Measurements from ENCODE around the gene PSMD2.

The PSMD2 gene

DNA sequence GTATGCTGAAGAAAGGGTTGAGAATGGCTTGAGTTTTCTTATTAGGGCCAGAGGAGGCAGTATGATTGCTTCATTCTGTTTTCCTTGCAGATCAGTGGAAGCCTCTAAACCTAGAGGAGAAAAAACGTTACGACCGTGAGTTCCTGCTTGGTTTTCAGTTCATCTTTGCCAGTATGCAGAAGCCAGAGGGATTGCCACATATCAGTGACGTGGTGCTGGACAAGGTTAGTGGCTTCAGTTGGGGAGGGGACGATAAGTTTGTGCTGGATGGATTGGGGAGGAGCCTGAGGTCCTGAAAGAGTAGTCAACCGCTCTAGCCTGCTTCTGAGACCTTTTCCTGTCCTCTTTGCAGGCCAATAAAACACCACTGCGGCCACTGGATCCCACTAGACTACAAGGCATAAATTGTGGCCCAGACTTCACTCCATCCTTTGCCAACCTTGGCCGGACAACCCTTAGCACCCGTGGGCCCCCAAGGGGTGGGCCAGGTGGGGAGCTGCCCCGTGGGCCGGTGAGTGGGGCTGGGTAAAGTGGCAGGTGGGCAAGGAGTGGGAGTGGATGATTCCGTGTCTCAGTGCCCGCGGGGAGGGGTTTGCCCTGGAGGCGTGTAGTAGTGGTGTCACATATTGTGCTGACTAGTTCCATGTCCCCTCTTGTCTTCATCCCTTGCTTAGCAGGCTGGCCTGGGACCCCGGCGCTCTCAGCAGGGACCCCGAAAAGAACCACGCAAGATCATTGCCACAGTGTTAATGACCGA lies 23.9 kb downstream of the PSMD2 start:
- Histone ChIP-seq H3K36me3 (ENCODE audit: control insufficient read depth in 4 of 4, insufficient read depth in 4 of 4, low read length in 3 of 4) (peaks cover 30 to 90% (median 74%) of the 10 kb centered on the region in 4 experiments), H3K27ac (ENCODE audit: insufficient read depth in 1 of 2, low read depth in 1 of 2, low read length in 2 of 2, poor library complexity in 1 of 2, severe bottlenecking in 2 of 2) (no peak overlapping the region)
- CTCF ChIA-PET, result no interaction called here

DNA sequence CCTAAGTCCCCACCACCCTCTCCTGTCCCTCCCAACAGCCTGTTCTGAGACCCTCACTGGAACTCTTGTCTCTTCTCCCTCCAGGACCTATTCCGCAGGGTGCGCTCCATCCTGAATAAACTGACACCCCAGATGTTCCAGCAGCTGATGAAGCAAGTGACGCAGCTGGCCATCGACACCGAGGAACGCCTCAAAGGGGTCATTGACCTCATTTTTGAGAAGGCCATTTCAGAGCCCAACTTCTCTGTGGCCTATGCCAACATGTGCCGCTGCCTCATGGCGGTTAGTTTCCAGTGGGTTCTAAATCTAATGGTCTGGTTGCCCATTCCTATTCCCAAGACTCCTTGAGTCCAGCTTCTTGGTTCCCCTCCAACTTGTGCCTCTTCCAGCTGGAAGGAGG lies 24.7 kb downstream of the PSMD2 start:
- H3K27ac ChIP-seq (ENCODE audit: insufficient read depth in 1 of 2, low read depth in 1 of 2, low read length in 2 of 2, poor library complexity in 1 of 2, severe bottlenecking in 2 of 2), result no peak overlapping the region
- H3K9me3 ChIP-seq (ENCODE audit: control extremely low read depth in 1 of 5, control insufficient read depth in 4 of 5, insufficient read depth in 2 of 5, low read depth in 1 of 5, low read length in 4 of 5), result no peaks in the 10 kb centered on the region
- POLR2A ChIA-PET, result no interaction called here
- CTCF ChIA-PET, result interaction anchor here (1.0 to 1.1 kb wide), 2 partner anchors 18 to 57 kb away, joined by 3 to 4 read pairs; no protein-coding TSS in a partner anchor
- 98% methylated on average over 8 of the region's 8 CpGs for WGBS (ENCODE audit: insufficient coverage)
- H3K27me3 ChIP-seq (replicated peaks in 2 of 5; ENCODE audit: control insufficient read depth in 4 of 5, insufficient read depth in 5 of 5, low read length in 4 of 5), result no peaks in the 10 kb centered on the region
- H3K36me3 ChIP-seq (ENCODE audit: control insufficient read depth in 4 of 4, insufficient read depth in 4 of 4, low read length in 3 of 4), result peaks cover 36 to 96% (median 77%) of the 10 kb centered on the region in 4 experiments
- DNase-seq, result no peak
- peaks cover 0 to 19% (median 11%) of the 10 kb centered on the region in 4 experiments for H3K4me1 ChIP-seq (ENCODE audit: control extremely low read depth in 1 of 4, control insufficient read depth in 4 of 4, insufficient read depth in 4 of 4, low read length in 3 of 4)
- H3K4me3 ChIP-seq (ENCODE audit: control insufficient read depth in 1 of 7, extremely low read depth in 1 of 7, insufficient read depth in 4 of 7, low read depth in 2 of 7, low read length in 6 of 7), result no peak overlapping the region

More for the DNA sequence above, 23.9 kb downstream of the PSMD2 start:
- Histone ChIP-seq H3K4me1 (ENCODE audit: control extremely low read depth in 1 of 4, control insufficient read depth in 4 of 4, insufficient read depth in 4 of 4, low read length in 3 of 4) (peaks cover 0 to 21% (median 11%) of the 10 kb centered on the region in 4 experiments), H3K9me3 (ENCODE audit: control extremely low read depth in 1 of 5, control insufficient read depth in 4 of 5, insufficient read depth in 2 of 5, low read depth in 1 of 5, low read length in 4 of 5) (no peaks in the 10 kb centered on the region), H3K27me3 (replicated peaks in 2 of 5; ENCODE audit: control insufficient read depth in 4 of 5, insufficient read depth in 5 of 5, low read length in 4 of 5) (no peaks in the 10 kb centered on the region), H3K4me3 (ENCODE audit: control insufficient read depth in 1 of 7, extremely low read depth in 1 of 7, insufficient read depth in 4 of 7, low read depth in 2 of 7, low read length in 6 of 7) (no peak overlapping the region)
- 98% methylated on average over 17 of the region's 20 CpGs for WGBS (ENCODE audit: insufficient coverage)
- POLR2A ChIA-PET, result no interaction called here
- DNase-seq, result no peak

DNA sequence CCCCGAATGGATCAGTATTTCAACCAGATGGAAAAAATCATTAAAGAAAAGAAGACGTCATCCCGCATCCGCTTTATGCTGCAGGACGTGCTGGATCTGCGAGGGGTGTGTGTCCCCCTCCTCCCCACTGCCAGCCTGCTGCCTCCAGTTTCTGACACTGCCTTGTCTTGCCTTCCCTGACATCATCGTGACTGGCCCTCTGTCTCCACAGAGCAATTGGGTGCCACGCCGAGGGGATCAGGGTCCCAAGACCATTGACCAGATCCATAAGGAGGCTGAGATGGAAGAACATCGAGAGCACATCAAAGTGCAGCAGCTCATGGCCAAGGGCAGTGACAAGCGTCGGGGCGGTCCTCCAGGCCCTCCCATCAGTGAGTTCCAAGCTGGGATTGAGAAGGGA lies 26.2 kb downstream of the PSMD2 start:
- CTCF ChIA-PET, result interaction anchor here (1.5 to 2.5 kb wide), 3 partner anchors 9 to 25 kb away, joined by 3 to 13 read pairs (median 7); partner anchors contain the start of gene FAM131A
- peaks cover 0 to 3% (median 0%) of the 10 kb centered on the region in 4 experiments for H3K4me1 ChIP-seq (ENCODE audit: control extremely low read depth in 1 of 4, control insufficient read depth in 4 of 4, insufficient read depth in 4 of 4, low read length in 3 of 4)

DNA sequence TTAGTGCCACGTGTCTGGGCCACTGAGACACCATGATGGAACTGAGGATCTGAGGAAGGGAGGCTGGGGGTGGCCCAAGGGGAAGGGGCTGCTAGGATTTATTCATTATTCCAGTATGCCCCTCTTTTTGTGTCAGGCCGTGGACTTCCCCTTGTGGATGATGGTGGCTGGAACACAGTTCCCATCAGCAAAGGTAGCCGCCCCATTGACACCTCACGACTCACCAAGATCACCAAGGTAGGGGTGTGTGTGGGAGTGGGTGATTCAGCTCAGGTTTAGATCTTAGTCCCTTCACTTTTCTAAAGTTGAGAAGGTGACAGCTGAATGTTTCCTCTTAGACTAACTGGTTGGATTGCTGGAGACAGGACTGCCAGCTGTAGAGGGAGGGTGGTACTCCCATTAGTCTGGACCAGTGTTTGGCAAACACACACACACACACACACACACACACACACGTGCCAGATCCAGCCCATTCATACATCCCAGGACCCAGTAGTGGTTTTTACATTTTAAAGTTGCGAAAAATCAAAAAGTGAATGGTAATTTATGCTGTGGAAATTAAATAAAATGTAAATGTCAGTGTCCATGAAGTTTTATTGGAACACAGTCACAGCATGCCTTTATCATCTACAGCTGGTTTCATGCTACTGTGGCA lies 26.8 kb downstream of the PSMD2 start:
- DNase-seq, result no peak

More for the DNA sequence above, 26.2 kb downstream of the PSMD2 start:
- H3K27me3 ChIP-seq (replicated peaks in 2 of 5; ENCODE audit: control insufficient read depth in 4 of 5, insufficient read depth in 5 of 5, low read length in 4 of 5), result no peaks in the 10 kb centered on the region
- H3K36me3 ChIP-seq (ENCODE audit: control insufficient read depth in 4 of 4, insufficient read depth in 4 of 4, low read length in 3 of 4), result peaks cover 41 to 96% (median 90%) of the 10 kb centered on the region in 4 experiments
- H3K27ac ChIP-seq (ENCODE audit: insufficient read depth in 1 of 2, low read depth in 1 of 2, low read length in 2 of 2, poor library complexity in 1 of 2, severe bottlenecking in 2 of 2), result no peak overlapping the region
- no peak overlapping the region for H3K4me3 ChIP-seq (ENCODE audit: control insufficient read depth in 1 of 7, extremely low read depth in 1 of 7, insufficient read depth in 4 of 7, low read depth in 2 of 7, low read length in 6 of 7)
- H3K9me3 ChIP-seq (ENCODE audit: control extremely low read depth in 1 of 5, control insufficient read depth in 4 of 5, insufficient read depth in 2 of 5, low read depth in 1 of 5, low read length in 4 of 5), result no peaks in the 10 kb centered on the region
- WGBS (ENCODE audit: insufficient coverage), result over 99% methylated on average over 13 of the region's 13 CpGs
- no peak for DNase-seq
- POLR2A ChIA-PET, result interaction anchor here (0.6 kb wide), 1 partner anchor 318 kb away, joined by 3 read pairs; no protein-coding TSS in a partner anchor

DNA sequence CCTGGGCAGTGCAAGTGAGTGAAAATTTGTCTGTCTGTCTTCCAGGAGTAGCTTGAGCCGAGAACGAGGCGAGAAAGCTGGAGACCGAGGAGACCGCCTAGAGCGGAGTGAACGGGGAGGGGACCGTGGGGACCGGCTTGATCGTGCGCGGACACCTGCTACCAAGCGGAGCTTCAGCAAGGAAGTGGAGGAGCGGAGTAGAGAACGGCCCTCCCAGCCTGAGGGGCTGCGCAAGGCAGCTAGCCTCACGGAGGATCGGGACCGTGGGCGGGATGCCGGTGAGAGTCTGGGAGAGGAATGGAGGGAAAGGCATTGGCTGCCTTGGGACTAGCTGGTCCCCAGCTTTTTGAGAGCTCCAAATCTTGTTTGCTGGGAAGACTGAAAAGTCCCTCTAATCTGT lies 28.1 kb downstream of the PSMD2 start:
- H3K4me1 ChIP-seq (ENCODE audit: control extremely low read depth in 1 of 4, control insufficient read depth in 4 of 4, insufficient read depth in 4 of 4, low read length in 3 of 4), result no peaks in the 10 kb centered on the region
- peaks cover 45 to 96% (median 89%) of the 10 kb centered on the region in 4 experiments for H3K36me3 ChIP-seq (ENCODE audit: control insufficient read depth in 4 of 4, insufficient read depth in 4 of 4, low read length in 3 of 4)
- ChIA-PET POLR2A (no interaction called here), CTCF (interaction anchor here (0.9 to 2.5 kb wide), 6 partner anchors 9 to 24 kb away, joined by 3 to 13 read pairs (median 4); partner anchors contain the start of gene FAM131A)
- no peaks in the 10 kb centered on the region for H3K9me3 ChIP-seq (ENCODE audit: control extremely low read depth in 1 of 5, control insufficient read depth in 4 of 5, insufficient read depth in 2 of 5, low read depth in 1 of 5, low read length in 4 of 5)
- WGBS (ENCODE audit: insufficient coverage), result 98% methylated on average over 21 of the region's 21 CpGs
- H3K27me3 ChIP-seq (replicated peaks in 2 of 5; ENCODE audit: control insufficient read depth in 4 of 5, insufficient read depth in 5 of 5, low read length in 4 of 5), result no peaks in the 10 kb centered on the region
- no peak overlapping the region for H3K27ac ChIP-seq (ENCODE audit: insufficient read depth in 1 of 2, low read depth in 1 of 2, low read length in 2 of 2, poor library complexity in 1 of 2, severe bottlenecking in 2 of 2)
- H3K4me3 ChIP-seq (ENCODE audit: control insufficient read depth in 1 of 7, extremely low read depth in 1 of 7, insufficient read depth in 4 of 7, low read depth in 2 of 7, low read length in 6 of 7), result no peak overlapping the region
- no peak for DNase-seq

More for the DNA sequence above, 26.8 kb downstream of the PSMD2 start:
- Histone ChIP-seq H3K27me3 (replicated peaks in 2 of 5; ENCODE audit: control insufficient read depth in 4 of 5, insufficient read depth in 5 of 5, low read length in 4 of 5) (no peaks in the 10 kb centered on the region), H3K9me3 (ENCODE audit: control extremely low read depth in 1 of 5, control insufficient read depth in 4 of 5, insufficient read depth in 2 of 5, low read depth in 1 of 5, low read length in 4 of 5) (no peaks in the 10 kb centered on the region), H3K4me1 (ENCODE audit: control extremely low read depth in 1 of 4, control insufficient read depth in 4 of 4, insufficient read depth in 4 of 4, low read length in 3 of 4) (no peaks in the 10 kb centered on the region), H3K27ac (ENCODE audit: insufficient read depth in 1 of 2, low read depth in 1 of 2, low read length in 2 of 2, poor library complexity in 1 of 2, severe bottlenecking in 2 of 2) (no peak overlapping the region), H3K36me3 (ENCODE audit: control insufficient read depth in 4 of 4, insufficient read depth in 4 of 4, low read length in 3 of 4) (peaks cover 41 to 96% (median 88%) of the 10 kb centered on the region in 4 experiments), H3K4me3 (ENCODE audit: control insufficient read depth in 1 of 7, extremely low read depth in 1 of 7, insufficient read depth in 4 of 7, low read depth in 2 of 7, low read length in 6 of 7) (no peak overlapping the region)
- ChIA-PET POLR2A (interaction anchor here (0.6 to 1.3 kb wide), 2 partner anchors 10 to 319 kb away, joined by 3 read pairs; no protein-coding TSS in a partner anchor), CTCF (interaction anchor here (1.0 to 2.5 kb wide), 6 partner anchors 8 to 233 kb away, joined by 3 to 13 read pairs (median 4); partner anchors contain the start of gene FAM131A)
- WGBS (ENCODE audit: insufficient coverage), result 100% methylated on average over 2 of the region's 6 CpGs

DNA sequence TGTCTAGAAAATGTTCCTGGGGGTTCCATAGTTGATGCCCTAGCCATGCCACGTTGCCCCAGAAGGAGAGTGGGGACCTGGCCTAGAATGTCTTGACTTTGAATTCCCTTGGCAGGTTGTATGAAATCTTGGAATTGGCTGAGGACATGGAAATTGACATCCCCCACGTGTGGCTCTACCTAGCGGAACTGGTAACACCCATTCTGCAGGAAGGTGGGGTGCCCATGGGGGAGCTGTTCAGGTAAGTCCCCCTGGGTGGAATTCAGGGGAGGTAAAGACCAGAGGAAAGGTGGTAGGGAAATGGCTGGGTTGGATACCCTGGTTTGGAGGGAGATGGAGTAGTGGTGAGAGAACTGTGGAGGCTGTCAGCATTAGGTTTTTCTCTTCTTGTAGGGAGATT lies 29.5 kb downstream of the PSMD2 start:
- Histone ChIP-seq H3K4me3 (ENCODE audit: control insufficient read depth in 1 of 7, extremely low read depth in 1 of 7, insufficient read depth in 4 of 7, low read depth in 2 of 7, low read length in 6 of 7) (no peak overlapping the region), H3K36me3 (ENCODE audit: control insufficient read depth in 4 of 4, insufficient read depth in 4 of 4, low read length in 3 of 4) (peaks cover 44 to 96% (median 89%) of the 10 kb centered on the region in 4 experiments), H3K27me3 (replicated peaks in 2 of 5; ENCODE audit: control insufficient read depth in 4 of 5, insufficient read depth in 5 of 5, low read length in 4 of 5) (no peaks in the 10 kb centered on the region), H3K4me1 (ENCODE audit: control extremely low read depth in 1 of 4, control insufficient read depth in 4 of 4, insufficient read depth in 4 of 4, low read length in 3 of 4) (no peaks in the 10 kb centered on the region), H3K9me3 (ENCODE audit: control extremely low read depth in 1 of 5, control insufficient read depth in 4 of 5, insufficient read depth in 2 of 5, low read depth in 1 of 5, low read length in 4 of 5) (no peaks in the 10 kb centered on the region), H3K27ac (ENCODE audit: insufficient read depth in 1 of 2, low read depth in 1 of 2, low read length in 2 of 2, poor library complexity in 1 of 2, severe bottlenecking in 2 of 2) (no peak overlapping the region)
- WGBS (ENCODE audit: insufficient coverage), result 67% methylated on average over 3 of the region's 3 CpGs
- ChIA-PET CTCF (no interaction called here), POLR2A (interaction anchor here (0.8 kb wide), 1 partner anchor 13 kb away, joined by 3 read pairs; no protein-coding TSS in a partner anchor)
- no peak for DNase-seq

All from common myeloid progenitor, CD34-positive (primary cell).